ENCODE data around the gene PPP1R3D.
A peak's percentile ranks its signal among the peaks of the same experiment; 100 is the strongest.
"Not testable (repeated sequence)": the region's sequence is repeated elsewhere in the genome, so short reads cannot be mapped to it uniquely, and the experiment has no call there.

The PPP1R3D gene

GRCh38 chr20:59940129-59940955 lies at the start of gene PPP1R3D, which contains the start of gene FAM217B:
TSS of gene PPP1R3D (minus strand) at chr20:59940305. CDS start at chr20:59939931, 374 bp downstream.
TSS of gene FAM217B (plus strand) at chr20:59940389. CDS start at chr20:59943944, 3,555 bp downstream.
- peak; percentile 87 for DNase-seq

GRCh38 chr20:59988141-59988540 lies 48.0 kb upstream of the PPP1R3D start:
- no peak for DNase-seq

GRCh38 chr20:59987135-59987534 lies 47.0 kb upstream of the PPP1R3D start:
- no peak for DNase-seq

GRCh38 chr20:59985864-59986263 lies 45.8 kb upstream of the PPP1R3D start:
- DNase-seq: no peak

- DNase-seq: no peak
These were observed 45.1 kb upstream of the PPP1R3D start for GRCh38 chr20:59985164-59985563.

- no peak for DNase-seq
These were observed 44.4 kb upstream of the PPP1R3D start for GRCh38 chr20:59984541-59984940.

GRCh38 chr20:59983076-59983475 lies 43.0 kb upstream of the PPP1R3D start:
- no peak for DNase-seq

- no peak for DNase-seq
These were observed 37.0 kb upstream of the PPP1R3D start for GRCh38 chr20:59977086-59977485.

GRCh38 chr20:59976156-59976782 lies 36.2 kb upstream of the PPP1R3D start:
- no peak for DNase-seq

- DNase-seq: no peak
These were observed 32.1 kb upstream of the PPP1R3D start for GRCh38 chr20:59972037-59972801.

- no peak for DNase-seq
These were observed 31.3 kb upstream of the PPP1R3D start for GRCh38 chr20:59971428-59971827.

GRCh38 chr20:59966428-59966827 lies 26.3 kb upstream of the PPP1R3D start:
- DNase-seq: no peak

GRCh38 chr20:59962155-59962554 lies 22.1 kb upstream of the PPP1R3D start:
- DNase-seq: no peak

- no peak for DNase-seq
These were observed 21.3 kb upstream of the PPP1R3D start for GRCh38 chr20:59961423-59961822.

- no peak for DNase-seq
These were observed 18.5 kb upstream of the PPP1R3D start for GRCh38 chr20:59958626-59959025.

GRCh38 chr20:59958123-59958522 lies 18.0 kb upstream of the PPP1R3D start, which contains the start of gene CDH26:
TSS of gene CDH26 (plus strand) at chr20:59958423. CDS start at chr20:59958727, 304 bp downstream.
- no peak for DNase-seq

GRCh38 chr20:59957568-59957967 lies 17.5 kb upstream of the PPP1R3D start:
- DNase-seq: not testable (repeated sequence)

- peak; percentile 20 for DNase-seq
These were observed 15.2 kb upstream of the PPP1R3D start for GRCh38 chr20:59955131-59955796.

GRCh38 chr20:59954718-59955117 lies 14.6 kb upstream of the PPP1R3D start:
- no peak for DNase-seq

GRCh38 chr20:59949911-59950310 lies 9.8 kb upstream of the PPP1R3D start:
- DNase-seq: no peak

GRCh38 chr20:59948828-59949720 lies 9.0 kb upstream of the PPP1R3D start:
- DNase-seq: peak; percentile 76

GRCh38 chr20:59948212-59948611 lies 8.1 kb upstream of the PPP1R3D start:
- DNase-seq: no peak

Data from CD4-positive, alpha-beta T cell treated with Interleukin-17A for 1 hour (primary cell).